DMS53 treated with DMSO at 0.1 percent for 48 hours (cell line): ENCODE data around the gene PRPH2.
"Not testable (repeated sequence)": the region's sequence is repeated elsewhere in the genome, so short reads cannot be mapped to it uniquely, and the experiment has no call there.

Experiments
- DNase-seq: peaks from one replicate; lab custom pipeline; 2025; ENCODE audit not compliant: unreplicated experiment; lab: John Stamatoyannopoulos, UW

PRPH2 gene

GRCh38 chr6:42702200-42702599, 20.2 kb downstream of the PRPH2 start:
- DNase-seq = no peak

- no peak for DNase-seq
Observed at GRCh38 chr6:42698217-42698616, 24.2 kb downstream of the PRPH2 start.

GRCh38 chr6:42697268-42697655, 25.1 kb downstream of the PRPH2 start:
- DNase-seq = no peak

- no peak for DNase-seq
Observed at GRCh38 chr6:42696526-42697267, 25.7 kb downstream of the PRPH2 start.

- no peak for DNase-seq
Observed at GRCh38 chr6:42694586-42694985, 27.8 kb downstream of the PRPH2 start.

- no peak for DNase-seq
Observed at GRCh38 chr6:42693725-42694323, 28.6 kb downstream of the PRPH2 start.

GRCh38 chr6:42692137-42692911, 30.1 kb downstream of the PRPH2 start:
- DNase-seq = peak; percentile 48

- DNase-seq = no peak
Observed at GRCh38 chr6:42690872-42691271, 31.5 kb downstream of the PRPH2 start.

GRCh38 chr6:42690151-42690702, 32.2 kb downstream of the PRPH2 start:
- no peak for DNase-seq

- no peak for DNase-seq
Observed at GRCh38 chr6:42689371-42689770, 33.0 kb downstream of the PRPH2 start.

GRCh38 chr6:42688281-42688680, 34.1 kb downstream of the PRPH2 start:
- no peak for DNase-seq

- no peak for DNase-seq
Observed at GRCh38 chr6:42679358-42679757, 43.0 kb downstream of the PRPH2 start.

GRCh38 chr6:42674780-42675179, 47.6 kb downstream of the PRPH2 start:
- no peak for DNase-seq

- DNase-seq = not testable (repeated sequence)
Observed at GRCh38 chr6:42674368-42674767, 48.0 kb downstream of the PRPH2 start.

GRCh38 chr6:42664718-42665117, 57.7 kb downstream of the PRPH2 start:
- no peak for DNase-seq

GRCh38 chr6:42661540-42662153, 60.8 kb downstream of the PRPH2 start:
- peak; percentile 56 for DNase-seq

GRCh38 chr6:42659806-42660205, 62.6 kb downstream of the PRPH2 start:
- DNase-seq = no peak

GRCh38 chr6:42653851-42654250, 68.5 kb downstream of the PRPH2 start:
- DNase-seq = no peak

- no peak for DNase-seq
Observed at GRCh38 chr6:42652024-42652746, 70.2 kb downstream of the PRPH2 start.
